Hematopoietic multipotent progenitor cell treated with erythropoietin and hydrocortisone succinate and interleukin-3 and kit ligand, for 6 days (in vitro differentiated cells): ENCODE data around the gene HEPN1.
"Not testable (repeated sequence)": the region's sequence is repeated elsewhere in the genome, so short reads cannot be mapped to it uniquely, and the experiment has no call there.

Experiments
- DNase-seq: peaks from one replicate; pipeline ENCODE4 v3.0.0-alpha.2; 2015

HEPN1 gene

GRCh38 chr11:124944565-124944964 lies 25.5 kb downstream of the HEPN1 start:
- no peak for DNase-seq

GRCh38 chr11:124945826-124946225 lies 26.8 kb downstream of the HEPN1 start:
- DNase-seq, result no peak

- no peak for DNase-seq
Observed at GRCh38 chr11:124946735-124947141, 27.7 kb downstream of the HEPN1 start.

GRCh38 chr11:124950601-124951330 lies 31.7 kb downstream of the HEPN1 start:
- no peak for DNase-seq

GRCh38 chr11:124951341-124951740 lies 32.3 kb downstream of the HEPN1 start:
- DNase-seq, result no peak

- peak; percentile 99 for DNase-seq
Observed at GRCh38 chr11:124953753-124954589, 34.9 kb downstream of the HEPN1 start, which contains the start of gene CCDC15. TSS of gene CCDC15 (plus strand) at chr11:124954202. CDS start at chr11:124954733, 531 bp downstream.

GRCh38 chr11:124954590-124954955 lies 35.5 kb downstream of the HEPN1 start:
- DNase-seq, result peak; percentile 10

- DNase-seq, result peak; percentile 22
Observed at GRCh38 chr11:124955035-124955434, 36.0 kb downstream of the HEPN1 start.

- peak; percentile 88 for DNase-seq
Observed at GRCh38 chr11:124961972-124962609, 43.0 kb downstream of the HEPN1 start.

- not testable (repeated sequence) for DNase-seq
Observed at GRCh38 chr11:124968197-124968596, 49.1 kb downstream of the HEPN1 start.
